ENCODE data around the gene BCL2L13. TPM values are rescaled to one million over a fixed set of nuclear protein-coding genes. Genes with fewer than 3 reads are reported as not detected.

BCL2L13 gene, protein sequence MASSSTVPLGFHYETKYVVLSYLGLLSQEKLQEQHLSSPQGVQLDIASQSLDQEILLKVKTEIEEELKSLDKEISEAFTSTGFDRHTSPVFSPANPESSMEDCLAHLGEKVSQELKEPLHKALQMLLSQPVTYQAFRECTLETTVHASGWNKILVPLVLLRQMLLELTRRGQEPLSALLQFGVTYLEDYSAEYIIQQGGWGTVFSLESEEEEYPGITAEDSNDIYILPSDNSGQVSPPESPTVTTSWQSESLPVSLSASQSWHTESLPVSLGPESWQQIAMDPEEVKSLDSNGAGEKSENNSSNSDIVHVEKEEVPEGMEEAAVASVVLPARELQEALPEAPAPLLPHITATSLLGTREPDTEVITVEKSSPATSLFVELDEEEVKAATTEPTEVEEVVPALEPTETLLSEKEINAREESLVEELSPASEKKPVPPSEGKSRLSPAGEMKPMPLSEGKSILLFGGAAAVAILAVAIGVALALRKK
- total RNA-seq, result 66.0 and 67.3 TPM in 2 replicates

DNA sequence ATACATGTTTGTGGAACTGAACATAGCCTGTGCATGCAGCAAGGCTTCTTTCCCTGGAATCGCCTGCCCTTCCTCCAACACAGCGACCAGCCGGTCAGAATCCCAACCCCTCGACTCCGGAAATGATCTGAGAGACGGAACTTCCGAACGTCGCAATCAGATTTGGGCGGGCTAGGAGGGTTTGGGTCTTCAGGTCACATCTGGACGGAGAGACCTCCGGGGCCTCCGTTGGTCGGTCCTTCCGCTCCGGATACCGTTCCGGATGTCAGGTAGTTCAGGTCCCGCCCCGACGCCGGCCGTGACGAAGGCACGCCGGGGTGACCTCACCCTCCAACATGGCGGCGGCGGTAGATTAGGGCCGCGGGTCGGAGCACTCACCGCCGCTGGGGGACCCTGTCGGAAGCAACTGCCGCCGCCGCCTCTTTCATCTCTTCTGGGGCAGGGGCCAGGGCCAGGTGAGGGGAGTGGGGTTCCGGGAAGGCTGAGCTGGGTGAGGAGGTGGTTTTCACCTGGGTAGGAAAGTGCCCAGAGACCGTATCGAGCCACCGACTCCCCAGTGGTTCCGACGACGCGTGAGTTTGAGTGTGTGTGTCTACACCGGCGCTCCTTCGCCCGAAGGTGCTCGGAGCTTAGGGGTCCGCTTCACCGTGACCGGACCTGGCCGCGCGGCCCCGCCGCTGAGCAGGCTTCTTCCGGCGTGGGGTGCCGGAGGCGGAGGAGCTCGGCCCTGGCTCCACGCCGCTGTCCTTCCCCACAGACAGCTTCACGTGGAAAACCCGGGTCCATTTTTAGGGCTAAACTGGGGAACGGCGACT, at the start of gene BCL2L13:
Gene BCL2L13 (plus strand): TSS at position 326 of the 815 bp plus-strand sequence. CDS start 16,955 bp downstream, outside the sequence.

DNA sequence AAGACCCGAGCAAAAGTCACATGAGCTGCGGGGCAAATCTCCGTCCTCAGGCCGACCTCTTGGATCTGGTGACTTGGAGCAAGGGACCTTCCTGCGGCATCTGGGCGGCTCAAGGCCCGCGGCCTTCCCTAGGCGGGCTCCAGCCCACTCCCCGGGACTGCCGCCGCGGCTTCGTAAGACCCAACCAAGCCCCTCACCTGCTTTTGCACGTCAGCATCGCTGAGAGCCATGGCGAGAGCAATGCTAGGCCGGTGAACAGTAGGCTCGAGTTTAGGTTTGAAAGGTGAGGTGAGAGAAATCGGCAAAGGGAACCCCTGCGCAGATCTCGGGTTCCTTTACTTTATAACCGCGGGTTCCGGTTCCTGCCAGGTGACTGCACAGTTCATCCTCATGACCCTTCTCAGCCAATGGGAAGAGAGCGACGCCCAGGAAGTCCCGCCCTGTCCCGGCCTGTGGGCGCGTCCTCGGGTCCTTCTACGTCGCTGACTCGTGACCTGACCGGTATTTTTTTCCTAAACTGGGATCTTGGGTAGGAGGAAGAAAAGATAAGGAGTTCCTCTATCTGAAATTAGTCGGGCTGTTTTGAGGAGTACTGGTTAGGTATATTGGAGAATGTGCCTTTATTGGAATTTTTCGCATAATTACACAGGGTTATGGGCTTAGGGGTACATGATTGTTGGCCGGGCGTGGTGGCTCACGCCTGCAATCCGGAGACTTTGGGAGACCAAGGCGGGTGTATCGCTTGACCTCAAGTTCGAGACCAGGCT, 10.0 kb upstream of the BCL2L13 start, which contains the start of gene ATP6V1E1:
Gene ATP6V1E1 (minus strand): TSS at position 344 of the 767 bp plus-strand sequence. CDS start 114 bp downstream, at position 230.

DNA sequence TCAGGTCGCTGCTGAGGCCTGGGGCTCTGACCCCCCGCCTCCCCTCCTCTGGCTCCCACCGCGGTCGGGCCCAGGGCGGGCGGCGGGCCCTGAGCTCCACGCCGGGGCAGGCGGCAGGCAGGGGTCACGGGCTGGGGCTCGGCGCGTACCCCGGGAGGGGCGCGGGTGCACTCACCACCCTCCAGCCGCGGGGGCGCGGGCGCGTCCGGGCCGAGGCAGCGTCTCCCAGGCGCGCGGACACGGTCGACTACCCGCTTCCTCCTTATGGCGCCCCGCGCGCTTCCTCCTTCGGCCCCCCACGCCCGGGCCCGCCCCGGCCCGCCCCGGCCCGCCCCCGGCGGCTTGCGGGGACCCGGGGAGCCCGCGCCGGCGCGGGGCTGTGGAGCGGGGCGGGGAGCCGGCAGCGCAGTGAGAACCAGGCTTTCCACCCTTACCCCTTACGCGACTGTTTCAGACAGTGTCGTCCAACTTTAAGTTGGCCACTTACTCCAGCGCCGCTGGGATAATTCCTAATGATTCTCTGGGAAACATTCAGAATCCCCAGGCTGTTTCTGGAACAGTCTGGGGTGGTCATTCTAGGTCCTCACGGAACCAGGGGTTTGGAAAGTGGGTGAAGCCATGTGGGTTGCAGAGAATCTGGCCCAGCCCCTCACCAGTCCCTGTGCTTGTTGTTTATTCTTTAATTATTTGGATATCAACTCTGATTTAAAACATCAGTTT, 135.8 kb downstream of the BCL2L13 start, which contains the start of gene BID:
Gene BID (minus strand): TSS at position 264 of the 720 bp plus-strand sequence. CDS start 24,353 bp downstream, outside the sequence.

Other genes with a start within 250 kb of the BCL2L13 start
- gene SLC25A18, start 75.3 kb upstream of the BCL2L13 start, total RNA-seq, result under 0.01 TPM in 1 of 2 replicates, not detected in the other
- 170 and 247 TPM in 2 replicates for gene ATP6V1E1, start 10.0 kb upstream of the BCL2L13 start, total RNA-seq
- gene BID, start 135.7 kb downstream of the BCL2L13 start, total RNA-seq, result 26.1 and 28.2 TPM in 2 replicates

All from regular cardiac myocyte (primary cell).